Osteoblast (primary cell): ENCODE data around the gene CCDC180. TPM values are rescaled to one million over a fixed set of nuclear protein-coding genes. Genes with fewer than 3 reads are reported as not detected.

Experiments used
- DNase-seq: peaks from one replicate; pipeline ENCODE4 v3.0.0; 2011; ENCODE audit warnings: low spot score, mixed read lengths; ENCODE audit not compliant: insufficient read length; ENCODE audit errors: missing footprints
- H2AFZ ChIP-seq: 2 replicates; pipeline ENCODE4 v1.6.0; 2011; ENCODE audit warnings: mild to moderate bottlenecking, low read length
- H3K27ac ChIP-seq: 2 replicates; pipeline ENCODE4 v1.5.1; 2011; ENCODE audit warnings: mild to moderate bottlenecking, low read depth, low read length, moderate library complexity
- H3K27me3 ChIP-seq: 2 replicates; pipeline ENCODE4 v1.6.0; 2012; ENCODE audit warnings: mild to moderate bottlenecking, control low read depth, inconsistent platforms, low read length, moderate library complexity; ENCODE audit not compliant: insufficient read depth
- H3K36me3 ChIP-seq: 2 replicates; pipeline ENCODE4 v1.5.1; 2011; ENCODE audit warnings: mild to moderate bottlenecking, low read length, control low read depth, moderate library complexity; ENCODE audit not compliant: insufficient read depth
- H3K4me1 ChIP-seq: 2 replicates; pipeline ENCODE4 v1.5.1; 2011; ENCODE audit warnings: mild to moderate bottlenecking, low read length, control low read depth, moderate library complexity; ENCODE audit not compliant: insufficient read depth
- H3K4me2 ChIP-seq: 2 replicates; pipeline ENCODE4 v1.6.0; 2011; ENCODE audit warnings: mild to moderate bottlenecking, low read length; ENCODE audit not compliant: insufficient read depth
- H3K4me3 ChIP-seq: fragments of 200-600 bp; sonication (generic); 3 replicates; pipeline ENCODE4 v1.5.1; 2012; ENCODE audit warnings: mild to moderate bottlenecking, low read length, inconsistent platforms; ENCODE audit not compliant: insufficient read depth
- H3K79me2 ChIP-seq: 2 replicates; pipeline ENCODE4 v1.6.0; 2012; ENCODE audit warnings: mild to moderate bottlenecking, low read length, control low read depth, inconsistent platforms; ENCODE audit not compliant: insufficient read depth
- H3K9me3 ChIP-seq: 2 replicates; pipeline ENCODE4 v1.5.1; 2011; ENCODE audit warnings: low read depth, low read length, control low read depth
- H4K20me1 ChIP-seq: 2 replicates; pipeline ENCODE4 v1.6.0; 2012; ENCODE audit warnings: mild to moderate bottlenecking, low read length, control low read depth; ENCODE audit not compliant: insufficient read depth
- total RNA-seq: library from RNA; depleted of rRNA; stranded (reverse); fragments of >200 nt; gene quantifications from 2 replicates; pipeline ENCODE4 v1.2.3, GENCODE V29; 2012
- TF ChIP-seq, protein P1 (sequence below): IDR thresholded peaks from 2 replicates; pipeline ENCODE4 v1.5.1; 2011; ENCODE audit warnings: mild to moderate bottlenecking, low read depth, low read length, moderate library complexity; ENCODE audit errors: extremely low read depth

Gene CCDC180
- total RNA-seq, 1 donor = 4.7 TPM

DNA sequence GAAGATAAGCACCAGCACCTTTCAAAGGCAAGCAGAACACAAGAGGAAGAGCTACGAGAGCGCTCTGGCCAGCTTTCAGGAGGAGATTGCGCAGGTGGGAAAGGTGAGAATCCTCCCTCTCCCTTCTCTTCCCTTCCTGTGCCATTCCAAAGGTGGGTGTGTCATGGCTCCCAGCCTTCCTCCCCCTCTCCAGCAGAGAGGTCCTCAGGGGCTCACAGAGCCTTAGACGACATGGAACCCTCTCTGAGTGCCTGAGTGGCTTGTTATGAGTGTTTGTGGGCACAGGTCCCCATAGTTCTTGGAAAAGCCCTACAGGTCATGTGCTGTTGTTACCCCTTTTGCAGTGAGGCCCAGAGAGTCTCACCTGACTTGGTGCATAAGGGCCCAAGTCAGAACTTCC, 5.8 kb downstream of the CCDC180 start:
- Histone ChIP-seq H4K20me1 (no peaks in the 10 kb centered on the region), H3K9me3 (no peaks in the 10 kb centered on the region), H3K4me2 (no peak overlapping the region), H3K27ac (no peak overlapping the region), H3K27me3 (no peaks in the 10 kb centered on the region), H3K4me1 (peaks cover 2% of the 10 kb centered on the region), H3K4me3 (no peak overlapping the region), H2AFZ (no peak overlapping the region), H3K36me3 (peaks cover 3% of the 10 kb centered on the region), H3K79me2 (no peaks in the 10 kb centered on the region)
- TF ChIP-seq, protein P1, sequence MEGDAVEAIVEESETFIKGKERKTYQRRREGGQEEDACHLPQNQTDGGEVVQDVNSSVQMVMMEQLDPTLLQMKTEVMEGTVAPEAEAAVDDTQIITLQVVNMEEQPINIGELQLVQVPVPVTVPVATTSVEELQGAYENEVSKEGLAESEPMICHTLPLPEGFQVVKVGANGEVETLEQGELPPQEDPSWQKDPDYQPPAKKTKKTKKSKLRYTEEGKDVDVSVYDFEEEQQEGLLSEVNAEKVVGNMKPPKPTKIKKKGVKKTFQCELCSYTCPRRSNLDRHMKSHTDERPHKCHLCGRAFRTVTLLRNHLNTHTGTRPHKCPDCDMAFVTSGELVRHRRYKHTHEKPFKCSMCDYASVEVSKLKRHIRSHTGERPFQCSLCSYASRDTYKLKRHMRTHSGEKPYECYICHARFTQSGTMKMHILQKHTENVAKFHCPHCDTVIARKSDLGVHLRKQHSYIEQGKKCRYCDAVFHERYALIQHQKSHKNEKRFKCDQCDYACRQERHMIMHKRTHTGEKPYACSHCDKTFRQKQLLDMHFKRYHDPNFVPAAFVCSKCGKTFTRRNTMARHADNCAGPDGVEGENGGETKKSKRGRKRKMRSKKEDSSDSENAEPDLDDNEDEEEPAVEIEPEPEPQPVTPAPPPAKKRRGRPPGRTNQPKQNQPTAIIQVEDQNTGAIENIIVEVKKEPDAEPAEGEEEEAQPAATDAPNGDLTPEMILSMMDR = no peak
- DNase-seq = peak; percentile 6

DNA sequence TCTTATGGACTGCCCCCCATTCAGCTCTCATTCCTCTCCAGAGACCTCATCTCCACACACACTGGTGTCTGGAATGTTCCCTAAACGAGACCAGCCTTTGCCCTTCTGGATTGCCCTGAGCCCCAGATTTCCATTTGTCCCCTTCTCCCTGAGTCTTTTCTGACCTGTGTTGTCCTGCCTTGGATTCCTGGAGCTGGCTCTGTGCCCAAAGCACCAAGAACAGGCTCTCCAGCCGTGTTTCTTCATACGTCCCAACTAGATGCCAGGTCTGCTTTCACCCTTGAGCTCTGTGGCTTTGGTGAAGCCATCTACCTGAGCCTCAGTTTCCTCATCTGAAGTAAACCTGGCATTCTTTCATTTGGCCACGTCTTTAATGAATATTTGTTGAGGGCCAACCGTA, 6.3 kb downstream of the CCDC180 start:
- TF ChIP-seq, protein P1 = no peak
- H3K27ac ChIP-seq = no peak overlapping the region
- no peak for DNase-seq

DNA sequence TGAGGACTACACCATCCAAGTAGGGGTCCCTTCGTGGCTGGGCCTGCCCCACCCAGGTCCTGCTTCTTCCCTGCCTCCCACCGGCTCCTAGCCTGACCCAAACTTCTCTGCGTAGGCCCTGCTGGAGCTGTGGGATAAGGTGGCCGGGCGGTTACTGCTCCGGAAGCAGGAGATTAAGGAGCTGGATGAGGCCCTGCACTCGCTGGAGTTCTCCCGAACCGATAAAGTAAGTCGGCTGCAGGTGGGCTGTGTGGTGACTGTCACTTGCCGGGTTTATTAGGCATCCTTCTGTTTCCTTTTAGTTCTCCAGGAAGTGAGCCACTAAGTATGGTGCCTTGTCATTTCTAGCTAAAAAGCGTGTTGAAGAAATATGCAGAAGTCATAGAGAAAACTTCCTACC, 7.0 kb downstream of the CCDC180 start:
- H3K27ac ChIP-seq = no peak overlapping the region
- H3K4me2 ChIP-seq = no peak overlapping the region
- H3K27me3 ChIP-seq = no peaks in the 10 kb centered on the region
- peaks cover 2% of the 10 kb centered on the region for H3K36me3 ChIP-seq
- no peaks in the 10 kb centered on the region for H3K79me2 ChIP-seq
- no peaks in the 10 kb centered on the region for H4K20me1 ChIP-seq
- TF ChIP-seq, protein P1 = no peak
- no peak overlapping the region for H3K4me3 ChIP-seq
- peak; percentile 51 for DNase-seq
- no peaks in the 10 kb centered on the region for H3K4me1 ChIP-seq
- H3K9me3 ChIP-seq = no peaks in the 10 kb centered on the region
- H2AFZ ChIP-seq = no peak overlapping the region

More for the DNA sequence above, 6.3 kb downstream of the CCDC180 start:
- H3K4me1 ChIP-seq = no peaks in the 10 kb centered on the region
- peaks cover 3% of the 10 kb centered on the region for H3K36me3 ChIP-seq
- no peak overlapping the region for H2AFZ ChIP-seq
- no peaks in the 10 kb centered on the region for H3K27me3 ChIP-seq
- no peaks in the 10 kb centered on the region for H3K79me2 ChIP-seq
- no peak overlapping the region for H3K4me2 ChIP-seq
- no peak overlapping the region for H3K4me3 ChIP-seq
- H4K20me1 ChIP-seq = no peaks in the 10 kb centered on the region
- no peaks in the 10 kb centered on the region for H3K9me3 ChIP-seq

DNA sequence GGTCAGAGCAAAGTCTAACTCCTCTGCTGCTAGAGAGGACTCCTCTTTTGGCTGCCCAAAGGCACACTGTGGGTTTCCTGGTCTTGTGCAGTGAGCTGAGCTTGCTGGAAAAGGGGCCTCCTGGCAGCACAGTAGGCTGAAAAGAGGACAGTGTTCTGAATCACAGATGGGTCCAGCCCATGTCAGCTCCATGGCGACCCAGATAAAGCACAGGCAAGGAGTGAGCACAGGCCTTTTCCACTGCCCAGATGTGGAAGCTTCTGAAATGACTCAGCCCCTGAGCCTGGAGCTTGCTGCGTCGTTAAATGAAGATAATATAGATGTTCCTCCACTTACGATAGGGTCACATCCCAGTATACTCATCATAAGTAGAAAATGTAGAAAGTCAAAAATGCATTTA, 8.1 kb downstream of the CCDC180 start:
- Histone ChIP-seq H2AFZ (no peak overlapping the region), H3K27me3 (no peaks in the 10 kb centered on the region), H4K20me1 (no peaks in the 10 kb centered on the region), H3K27ac (no peak overlapping the region), H3K4me2 (no peak overlapping the region), H3K36me3 (no peaks in the 10 kb centered on the region), H3K79me2 (no peaks in the 10 kb centered on the region), H3K9me3 (no peaks in the 10 kb centered on the region), H3K4me1 (no peaks in the 10 kb centered on the region), H3K4me3 (no peak overlapping the region)
- DNase-seq = peak; percentile 87
- TF ChIP-seq, protein P1 = no peak
